GM23248 (cell line): ENCODE measurements around the gene OSBP2. TPM values are rescaled to one million over a fixed set of nuclear protein-coding genes. Genes with fewer than 3 reads are reported as not detected.

Experiments used
- DNase-seq: peaks from one replicate; pipeline ENCODE4 v3.0.0-alpha.2; 2015
- H2AFZ ChIP-seq: fragments of 200-600 bp; sonication (generic); 2 replicates; pipeline ENCODE4 v1.6.1; 2016; ENCODE audit warnings: antibody characterized with exemption
- H3F3A ChIP-seq: fragments of 200-600 bp; sonication (generic); 2 replicates; pipeline ENCODE4 v1.6.1; 2016; ENCODE audit warnings: mild to moderate bottlenecking, antibody characterized with exemption, mixed run types; ENCODE audit not compliant: insufficient read depth
- H3K27ac ChIP-seq: fragments of 200-600 bp; sonication (generic); 2 replicates; pipeline ENCODE4 v1.5.1; 2016; ENCODE audit warnings: mild to moderate bottlenecking
- H3K27me3 ChIP-seq: fragments of 200-600 bp; sonication (generic); replicated peaks from 2 replicates; pipeline ENCODE4 v1.6.1; 2016; ENCODE audit warnings: mild to moderate bottlenecking; ENCODE audit not compliant: insufficient read depth
- H3K36me3 ChIP-seq: fragments of 200-600 bp; sonication (generic); 2 replicates; pipeline ENCODE4 v1.6.1; 2016; ENCODE audit warnings: low read depth, mild to moderate bottlenecking
- H3K4me1 ChIP-seq: fragments of 200-600 bp; sonication (generic); 2 replicates; pipeline ENCODE4 v1.6.1; 2016; ENCODE audit warnings: mild to moderate bottlenecking; ENCODE audit not compliant: insufficient read depth
- H3K4me2 ChIP-seq: fragments of 200-600 bp; sonication (generic); one replicate; pipeline ENCODE4 v1.6.1; 2016; ENCODE audit warnings: mild to moderate bottlenecking; ENCODE audit not compliant: unreplicated experiment
- H3K4me3 ChIP-seq: fragments of 200-600 bp; sonication (generic); 2 replicates; pipeline ENCODE4 v1.5.1; 2016; ENCODE audit warnings: mild to moderate bottlenecking
- H3K79me2 ChIP-seq: fragments of 200-600 bp; sonication (generic); 2 replicates; pipeline ENCODE4 v1.6.1; 2016; ENCODE audit warnings: mild to moderate bottlenecking; ENCODE audit not compliant: insufficient read depth
- H3K9ac ChIP-seq: fragments of 200-600 bp; sonication (generic); 2 replicates; pipeline ENCODE4 v1.6.1; 2016; ENCODE audit warnings: mild to moderate bottlenecking
- H3K9me2 ChIP-seq: fragments of 200-600 bp; sonication (generic); 2 replicates; pipeline ENCODE4 v1.6.1; 2016; ENCODE audit warnings: mixed run types, mild to moderate bottlenecking, moderate library complexity; ENCODE audit not compliant: insufficient read depth
- H3K9me3 ChIP-seq: fragments of 200-600 bp; sonication (generic); one replicate; pipeline ENCODE4 v1.6.1; 2017; ENCODE audit warnings: low read depth
- H4K20me1 ChIP-seq: fragments of 200-600 bp; sonication (generic); 2 replicates; pipeline ENCODE4 v1.6.0; 2016; ENCODE audit not compliant: insufficient read depth
- EZH2 ChIP-seq: fragments of 200-600 bp; sonication (generic); IDR thresholded peaks from 2 replicates; pipeline ENCODE4 v1.6.1; 2018; ENCODE audit warnings: antibody characterized with exemption, mild to moderate bottlenecking; ENCODE audit not compliant: insufficient read depth, poor library complexity, severe bottlenecking
- EZH2phosphoT487 ChIP-seq: fragments of 200-600 bp; sonication (generic); IDR thresholded peaks from 2 replicates; pipeline ENCODE4 v1.6.1; 2018; ENCODE audit warnings: antibody characterized with exemption, moderate library complexity, mild to moderate bottlenecking, low read depth; ENCODE audit not compliant: insufficient read depth
- WGBS, 2 experiments: methylation state at CpG; one replicate each; pipeline ENCODE4 v1.1.6; 2015 to 2017; ENCODE audit warnings: low lambda C conversion rate in 2 of 2, low coverage in 1 of 2; ENCODE audit errors: missing lambda C conversion rate in 2 of 2; 5-methylcytosine and 5-hydroxymethylcytosine counted together
- in situ Hi-C: fragments of 300-500 bp; cut with MboI; formaldehyde crosslinking; loops from 2 replicates; pipeline ENCODE4 v1.15.0; 2020
- polyA plus RNA-seq: library from polyadenylated mRNA; unstranded; fragments of >200 nt; fragmentation: Nextera tagmentation; extraction: Ambion mirVana; gene quantifications from 2 replicates; pipeline ENCODE4 v1.2.1, GENCODE V29; 2016
- total RNA-seq: library from RNA; depleted of rRNA; stranded (reverse); fragments of >200 nt; shearing (Covaris generic); gene quantifications from 2 replicates; pipeline ENCODE4 v1.2.3, GENCODE V29; 2014

OSBP2 gene
- total and polyA plus RNA-seq, 2 experiments from 2014 or later: 1.1 to 1.3 TPM

DNA sequence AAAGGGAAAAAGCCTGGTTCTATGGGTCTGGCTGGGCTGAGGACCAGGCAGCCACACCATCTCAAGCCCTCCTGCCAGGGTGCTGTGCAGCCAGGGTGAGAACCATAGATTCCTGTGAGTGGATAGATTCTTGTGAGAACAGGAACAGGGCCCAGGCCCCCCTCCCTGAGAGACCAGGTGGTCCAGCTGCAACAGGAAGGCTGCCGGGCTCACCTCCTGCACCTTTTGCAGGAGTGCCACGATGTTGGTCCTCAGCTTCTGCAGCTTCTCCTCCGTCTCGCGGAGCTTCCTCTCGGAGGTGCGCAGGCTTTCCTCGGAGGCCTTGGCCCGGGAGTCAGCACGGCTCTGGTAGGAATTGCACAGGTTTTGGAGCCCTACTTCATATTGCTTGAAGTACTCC, 233.1 kb downstream of the OSBP2 start:
- in situ Hi-C loops: no loop called here

DNA sequence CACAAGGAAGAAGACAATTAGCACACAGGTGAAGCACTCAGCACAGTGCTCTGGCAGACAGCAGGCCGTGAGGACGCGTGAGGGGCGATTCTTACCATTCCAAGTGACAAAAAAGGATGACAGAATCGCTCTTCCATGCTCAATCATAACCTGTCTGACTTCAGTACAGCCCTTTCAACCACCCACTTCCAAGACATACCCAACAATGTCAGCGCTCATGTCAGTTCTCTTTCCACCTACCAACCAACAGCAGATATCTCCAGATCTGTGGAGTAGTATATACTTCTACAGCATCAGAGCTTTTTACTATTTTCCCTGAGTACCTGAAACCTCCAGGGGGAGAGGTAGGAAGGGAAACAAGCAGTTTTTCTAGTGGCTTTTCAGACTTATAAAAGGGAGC, 233.7 kb downstream of the OSBP2 start:
- no peaks in the 10 kb centered on the region for H3K27me3 ChIP-seq
- no peak overlapping the region for H3K9ac ChIP-seq
- H3K4me1 ChIP-seq: no peaks in the 10 kb centered on the region
- DNase-seq: no peak
- H3K36me3 ChIP-seq: peaks cover 26% of the 10 kb centered on the region
- H3K9me3 ChIP-seq: no peaks in the 10 kb centered on the region
- H3K4me3 ChIP-seq: no peak overlapping the region
- H3K27ac ChIP-seq: no peak overlapping the region
- no peak for TF ChIP-seq EZH2phosphoT487
- TF ChIP-seq EZH2: no peak
- H3K4me2 ChIP-seq: no peak overlapping the region
- peaks cover 5% of the 10 kb centered on the region; the same call in 1 of the 2 replicates for H3F3A ChIP-seq
- in situ Hi-C loops: no loop called here
- H2AFZ ChIP-seq: no peak overlapping the region
- no peaks in the 10 kb centered on the region for H3K79me2 ChIP-seq
- WGBS, 2 experiments: 98% methylated on average over 6 of the region's 6 CpGs
- H3K9me2 ChIP-seq: no peaks in the 10 kb centered on the region
- H4K20me1 ChIP-seq: 0 out of 2 replicates have a peak, but pooled peaks cover 5% of the 10 kb centered on the region

More for the DNA sequence above, 233.1 kb downstream of the OSBP2 start:
- Histone ChIP-seq H3K4me2 (no peak overlapping the region), H4K20me1 (0 out of 2 replicates have a peak, but pooled peaks cover 5% of the 10 kb centered on the region), H3K9ac (no peak overlapping the region), H3K79me2 (no peaks in the 10 kb centered on the region), H3K27ac (no peak overlapping the region), H3F3A (peaks cover 5% of the 10 kb centered on the region; the same call in 1 of the 2 replicates), H3K4me3 (no peak overlapping the region), H3K9me2 (no peaks in the 10 kb centered on the region), H3K4me1 (no peaks in the 10 kb centered on the region), H3K36me3 (peaks cover 26% of the 10 kb centered on the region), H3K27me3 (no peaks in the 10 kb centered on the region), H3K9me3 (no peaks in the 10 kb centered on the region), H2AFZ (no peak overlapping the region)
- TF ChIP-seq EZH2phosphoT487 (no peak), EZH2 (no peak)
- no peak for DNase-seq
- WGBS, 2 experiments: 89 to 90% methylated on average over 10 of the region's 10 CpGs

DNA sequence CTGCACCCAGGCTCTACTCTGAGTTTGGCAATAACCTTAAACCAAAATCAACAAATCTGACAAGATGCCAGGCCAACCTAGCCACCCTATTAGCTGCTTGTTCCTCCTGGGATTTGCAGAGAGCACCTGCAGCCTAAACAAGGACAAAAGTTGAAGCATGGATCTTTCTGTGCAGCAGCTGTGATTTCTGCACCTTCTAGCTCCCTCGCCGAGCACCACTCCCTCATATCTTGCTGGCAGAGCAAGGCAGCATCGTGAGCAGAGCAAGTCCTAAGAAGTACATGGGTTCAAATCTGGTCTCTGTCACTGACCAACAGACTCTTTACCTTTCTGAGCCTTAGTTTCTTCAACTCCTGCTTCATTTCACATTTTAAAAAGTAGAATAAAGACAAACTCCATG, 235.6 kb downstream of the OSBP2 start:
- Histone ChIP-seq H4K20me1 (0 out of 2 replicates have a peak, but pooled peaks cover 5% of the 10 kb centered on the region), H3F3A (no peaks in the 10 kb centered on the region), H3K4me3 (no peak overlapping the region), H3K9me3 (no peaks in the 10 kb centered on the region), H3K4me1 (no peaks in the 10 kb centered on the region), H2AFZ (no peak overlapping the region), H3K36me3 (peaks cover 37% of the 10 kb centered on the region), H3K9me2 (no peaks in the 10 kb centered on the region), H3K27me3 (no peaks in the 10 kb centered on the region), H3K27ac (no peak overlapping the region), H3K4me2 (no peak overlapping the region), H3K9ac (no peak overlapping the region), H3K79me2 (no peaks in the 10 kb centered on the region)
- 99 to 100% methylated on average over 3 of the region's 3 CpGs for WGBS, 2 experiments
- TF ChIP-seq EZH2phosphoT487 (no peak), EZH2 (no peak)
- DNase-seq: no peak
- in situ Hi-C loops: no loop called here

DNA sequence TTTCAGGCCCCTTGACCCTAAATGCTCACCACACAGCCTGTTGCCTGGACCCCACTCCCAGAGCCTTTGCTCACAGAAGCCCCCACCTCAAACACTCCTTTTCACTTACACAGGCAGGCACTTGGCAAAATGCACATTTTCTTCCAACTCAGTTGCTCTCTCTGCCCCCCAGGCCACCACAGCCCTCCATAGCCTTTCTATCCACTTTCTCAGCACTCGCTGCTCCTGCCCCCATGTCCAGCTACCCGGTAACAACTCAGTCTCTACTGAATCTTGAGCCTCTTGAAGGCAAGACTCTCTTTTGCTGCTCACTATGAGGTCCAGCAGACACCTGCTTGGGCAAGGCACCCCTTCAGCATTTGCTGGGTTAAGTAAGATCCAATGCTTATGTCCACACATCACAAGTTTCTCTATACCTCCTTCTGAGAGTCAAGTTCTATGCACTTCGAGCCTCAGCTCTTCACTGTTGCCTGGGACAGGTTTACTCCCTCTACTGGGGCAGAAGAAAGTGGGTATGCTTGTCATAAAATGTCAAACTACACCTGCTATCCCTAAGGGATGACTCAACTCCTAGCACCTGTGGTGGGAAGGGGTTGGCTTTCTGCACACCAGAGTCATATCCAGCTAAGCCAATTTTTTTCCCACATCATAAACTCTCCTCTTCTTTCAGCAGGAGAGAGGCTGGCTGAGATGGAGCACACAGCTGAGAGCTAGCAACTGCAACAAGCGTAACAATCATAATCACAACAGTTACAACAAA, 237.0 kb downstream of the OSBP2 start:
- Histone ChIP-seq H2AFZ (no peak overlapping the region), H4K20me1 (0 out of 2 replicates have a peak, but pooled peaks cover 5% of the 10 kb centered on the region), H3K36me3 (peaks cover 46% of the 10 kb centered on the region), H3F3A (no peaks in the 10 kb centered on the region), H3K79me2 (no peaks in the 10 kb centered on the region), H3K4me1 (no peaks in the 10 kb centered on the region), H3K27me3 (no peaks in the 10 kb centered on the region), H3K4me3 (no peak overlapping the region), H3K9me2 (no peaks in the 10 kb centered on the region), H3K9me3 (no peaks in the 10 kb centered on the region), H3K9ac (no peak overlapping the region), H3K27ac (no peak overlapping the region), H3K4me2 (no peak overlapping the region)
- in situ Hi-C loops: no loop called here
- no peak for TF ChIP-seq EZH2phosphoT487
- TF ChIP-seq EZH2: no peak
- no peak for DNase-seq
- 97 to 98% methylated on average over 4 of the region's 4 CpGs for WGBS, 2 experiments
